ENCODE data around the gene SRGAP1. TPM values are rescaled to one million over a fixed set of nuclear protein-coding genes. Genes with fewer than 3 reads are reported as not detected.
A peak's percentile ranks its signal among the peaks of the same experiment; 100 is the strongest.

The SRGAP1 gene
- total and polyA plus RNA-seq, 2 of the 13 experiments (the other 11 are each of a cell fraction or from before 2014, with no cell fraction given), result 1.6 to 3.4 TPM

DNA sequence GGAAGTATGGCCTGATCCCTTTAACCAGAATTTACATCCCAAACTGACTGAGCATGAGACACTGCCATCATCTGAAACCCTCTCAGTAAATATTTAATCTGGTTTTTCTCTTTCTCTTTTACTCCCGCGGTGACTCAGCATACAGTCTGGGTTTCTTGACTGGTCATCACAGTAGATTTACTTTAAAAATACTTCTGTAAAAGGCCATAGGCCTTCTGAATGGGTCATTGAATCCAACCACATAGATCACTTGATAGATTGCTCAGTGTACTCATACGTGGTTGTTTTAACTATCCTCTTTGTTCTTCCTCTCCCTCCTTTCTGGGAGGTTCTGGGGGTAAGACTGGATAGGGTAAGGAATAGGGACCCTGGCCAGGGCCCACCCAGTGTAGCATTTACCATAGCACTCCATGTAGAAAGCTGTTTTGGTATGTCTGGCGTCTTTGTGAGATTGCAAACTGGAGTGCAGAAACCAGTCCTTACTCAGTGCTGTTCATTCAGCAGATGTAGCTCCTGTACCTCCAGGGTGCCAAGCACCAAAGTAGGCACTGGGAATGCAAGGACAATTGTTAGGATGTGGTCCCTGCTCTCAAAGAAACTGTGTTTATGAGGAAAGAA is 165.7 kb downstream of the SRGAP1 start (continued):
- TF ChIP-seq, protein P1, sequence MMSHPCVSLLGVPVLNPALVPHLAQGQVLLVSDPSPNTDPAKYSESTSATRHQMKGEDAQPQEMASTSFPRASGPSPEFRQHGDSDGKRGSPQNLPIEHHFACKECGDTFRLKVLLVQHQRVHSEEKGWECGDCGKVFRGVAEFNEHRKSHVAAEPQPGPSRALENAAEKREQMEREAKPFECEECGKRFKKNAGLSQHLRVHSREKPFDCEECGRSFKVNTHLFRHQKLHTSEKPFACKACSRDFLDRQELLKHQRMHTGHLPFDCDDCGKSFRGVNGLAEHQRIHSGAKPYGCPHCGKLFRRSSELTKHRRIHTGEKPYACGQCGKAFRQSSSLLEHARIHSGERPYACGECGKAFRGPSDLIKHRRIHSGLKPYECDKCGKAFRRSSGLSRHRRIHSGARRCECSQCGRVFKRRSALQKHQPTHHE (CRISPR knock-in tag; IDR thresholded peaks at IDR 0.05; ENCODE audit: borderline replicate concordance), result no peak
- TF ChIP-seq CREM (IDR thresholded peaks at IDR 0.05) (no peak), CREM (CRISPR knock-in tag; IDR thresholded peaks at IDR 0.05) (no peak), CREB1 (IDR thresholded peaks at IDR 0.05) (no peak), CREB1 (CRISPR knock-in tag; IDR thresholded peaks at IDR 0.05) (no peak), HMG20A (CRISPR knock-in tag; IDR thresholded peaks at IDR 0.05; ENCODE audit: borderline replicate concordance) (no peak; the same call in 1 of the 2 replicates), ZNF557 (CRISPR knock-in tag; IDR thresholded peaks at IDR 0.05) (no peak), ZNF556 (CRISPR knock-in tag; IDR thresholded peaks at IDR 0.05; ENCODE audit: borderline replicate concordance) (no peak), ZNF546 (CRISPR knock-in tag; conservative IDR thresholded peaks at IDR 0.05) (no peak), SNAPC2 (CRISPR knock-in tag; IDR thresholded peaks at IDR 0.05) (no peak), MAFK (conservative IDR thresholded peaks at IDR 0.05 in 1 of 2, IDR thresholded peaks at IDR 0.05 in 1 of 2; ENCODE audit: low read length in 2 of 2) (0 out of 4 replicates have a peak, but pooled peaks of 1 of the 2 experiments have one; percentile 30), ZNF33A (CRISPR knock-in tag; IDR thresholded peaks at IDR 0.05; ENCODE audit: borderline replicate concordance) (no peak)
- TF ChIP-seq, protein P2, sequence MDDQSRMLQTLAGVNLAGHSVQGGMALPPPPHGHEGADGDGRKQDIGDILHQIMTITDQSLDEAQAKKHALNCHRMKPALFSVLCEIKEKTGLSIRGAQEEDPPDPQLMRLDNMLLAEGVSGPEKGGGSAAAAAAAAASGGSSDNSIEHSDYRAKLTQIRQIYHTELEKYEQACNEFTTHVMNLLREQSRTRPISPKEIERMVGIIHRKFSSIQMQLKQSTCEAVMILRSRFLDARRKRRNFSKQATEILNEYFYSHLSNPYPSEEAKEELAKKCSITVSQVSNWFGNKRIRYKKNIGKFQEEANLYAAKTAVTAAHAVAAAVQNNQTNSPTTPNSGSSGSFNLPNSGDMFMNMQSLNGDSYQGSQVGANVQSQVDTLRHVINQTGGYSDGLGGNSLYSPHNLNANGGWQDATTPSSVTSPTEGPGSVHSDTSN (CRISPR knock-in tag; IDR thresholded peaks at IDR 0.05; ENCODE audit: borderline replicate concordance), result no peak
- TF ChIP-seq, protein P3, sequence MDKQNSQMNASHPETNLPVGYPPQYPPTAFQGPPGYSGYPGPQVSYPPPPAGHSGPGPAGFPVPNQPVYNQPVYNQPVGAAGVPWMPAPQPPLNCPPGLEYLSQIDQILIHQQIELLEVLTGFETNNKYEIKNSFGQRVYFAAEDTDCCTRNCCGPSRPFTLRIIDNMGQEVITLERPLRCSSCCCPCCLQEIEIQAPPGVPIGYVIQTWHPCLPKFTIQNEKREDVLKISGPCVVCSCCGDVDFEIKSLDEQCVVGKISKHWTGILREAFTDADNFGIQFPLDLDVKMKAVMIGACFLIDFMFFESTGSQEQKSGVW (CRISPR knock-in tag; IDR thresholded peaks at IDR 0.05; ENCODE audit: borderline replicate concordance), result no peak
- TF ChIP-seq, protein P4, sequence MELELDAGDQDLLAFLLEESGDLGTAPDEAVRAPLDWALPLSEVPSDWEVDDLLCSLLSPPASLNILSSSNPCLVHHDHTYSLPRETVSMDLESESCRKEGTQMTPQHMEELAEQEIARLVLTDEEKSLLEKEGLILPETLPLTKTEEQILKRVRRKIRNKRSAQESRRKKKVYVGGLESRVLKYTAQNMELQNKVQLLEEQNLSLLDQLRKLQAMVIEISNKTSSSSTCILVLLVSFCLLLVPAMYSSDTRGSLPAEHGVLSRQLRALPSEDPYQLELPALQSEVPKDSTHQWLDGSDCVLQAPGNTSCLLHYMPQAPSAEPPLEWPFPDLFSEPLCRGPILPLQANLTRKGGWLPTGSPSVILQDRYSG (CRISPR knock-in tag; IDR thresholded peaks at IDR 0.05), result no peak
- TF ChIP-seq, protein P5, sequence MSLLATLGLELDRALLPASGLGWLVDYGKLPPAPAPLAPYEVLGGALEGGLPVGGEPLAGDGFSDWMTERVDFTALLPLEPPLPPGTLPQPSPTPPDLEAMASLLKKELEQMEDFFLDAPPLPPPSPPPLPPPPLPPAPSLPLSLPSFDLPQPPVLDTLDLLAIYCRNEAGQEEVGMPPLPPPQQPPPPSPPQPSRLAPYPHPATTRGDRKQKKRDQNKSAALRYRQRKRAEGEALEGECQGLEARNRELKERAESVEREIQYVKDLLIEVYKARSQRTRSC (CRISPR knock-in tag; IDR thresholded peaks at IDR 0.05; ENCODE audit: low read depth), result no peak
